ENCODE data around the gene GART.

Gene GART

GRCh38 chr21:33495743-33496142 lies 46.2 kb downstream of the GART start:
- no peak for DNase-seq (ENCODE audit: low read depth, low spot score)
- POLR2A ChIA-PET = no interaction called here
- CTCF ChIA-PET = interaction anchor here (1.5 kb wide), 1 partner anchor 15 kb away, joined by 3 read pairs; no protein-coding TSS in a partner anchor
- no peak for TF ChIP-seq CTCF (IDR thresholded peaks at IDR 0.05; ENCODE audit: insufficient read depth, low read length, missing control alignments)
- H3K4me3 ChIP-seq (ENCODE audit: low read depth, low read length) = no peak overlapping the region

- TF ChIP-seq CTCF (IDR thresholded peaks at IDR 0.05; ENCODE audit: insufficient read depth, low read length, missing control alignments) = no peak
- no peak overlapping the region for H3K4me3 ChIP-seq (ENCODE audit: low read depth, low read length)
- POLR2A ChIA-PET = no interaction called here
- no peak for DNase-seq (ENCODE audit: low read depth, low spot score)
- CTCF ChIA-PET = no interaction called here
These were observed 48.2 kb downstream of the GART start for GRCh38 chr21:33493756-33494155.

GRCh38 chr21:33492571-33492970 lies 49.3 kb downstream of the GART start:
- CTCF ChIA-PET = interaction anchor here (0.6 kb wide), 1 partner anchor 32 kb away, joined by 3 read pairs; no protein-coding TSS in a partner anchor

GRCh38 chr21:33491373-33492102 lies 50.4 kb downstream of the GART start, which contains the start of gene DNAJC28:
Gene DNAJC28, minus strand, starts transcription at chr21:33491716. Its CDS starts 2,323 bp downstream, at chr21:33489393.
- ChIA-PET POLR2A (interaction anchor here (0.6 to 1.6 kb wide), 5 partner anchors 9 to 833 kb away, joined by 3 to 24 read pairs (median 3); partner anchors contain the start of gene TMEM50B), CTCF (interaction anchor here (1.7 kb wide), 1 partner anchor 11 kb away, joined by 9 read pairs; the partner anchor contains the start of gene TMEM50B)
- no peak for TF ChIP-seq CTCF (IDR thresholded peaks at IDR 0.05; ENCODE audit: insufficient read depth, low read length, missing control alignments)
- DNase-seq (ENCODE audit: low read depth, low spot score) = no peak
- peak within 1 kb of the TSS; percentile 94 for H3K4me3 ChIP-seq (ENCODE audit: low read depth, low read length)

More at GRCh38 chr21:33492571-33492970, 49.3 kb downstream of the GART start:
- TF ChIP-seq CTCF (IDR thresholded peaks at IDR 0.05; ENCODE audit: insufficient read depth, low read length, missing control alignments) = no peak
- H3K4me3 ChIP-seq (ENCODE audit: low read depth, low read length) = no peak overlapping the region
- DNase-seq (ENCODE audit: low read depth, low spot score) = no peak
- POLR2A ChIA-PET = no interaction called here

- no peak for TF ChIP-seq CTCF (IDR thresholded peaks at IDR 0.05; ENCODE audit: insufficient read depth, low read length, missing control alignments)
- H3K4me3 ChIP-seq (ENCODE audit: low read depth, low read length) = peak overlapping the region; percentile 94
- DNase-seq (ENCODE audit: low read depth, low spot score) = no peak
- ChIA-PET POLR2A (interaction anchor here (0.6 to 1.6 kb wide), 5 partner anchors 9 to 834 kb away, joined by 3 to 24 read pairs (median 3); partner anchors contain the start of gene TMEM50B), CTCF (interaction anchor here (1.7 kb wide), 1 partner anchor 10 kb away, joined by 9 read pairs; the partner anchor contains the start of gene TMEM50B)
These were observed 50.9 kb downstream of the GART start for GRCh38 chr21:33490991-33491372.

GRCh38 chr21:33488936-33489335 lies 53.0 kb downstream of the GART start:
- H3K4me3 ChIP-seq (ENCODE audit: low read depth, low read length) = no peak overlapping the region
- CTCF ChIA-PET = no interaction called here
- no peak for TF ChIP-seq CTCF (IDR thresholded peaks at IDR 0.05; ENCODE audit: insufficient read depth, low read length, missing control alignments)
- POLR2A ChIA-PET = no interaction called here
- no peak for DNase-seq (ENCODE audit: low read depth, low spot score)
